Fibroblast of peridontal ligament (primary cell): Measurements from ENCODE around the gene PTRH2.

ENCODE experiments used
- DNase-seq: peaks from one replicate; pipeline ENCODE4 v3.0.0-alpha.2; 2010; ENCODE audit errors: extremely low read depth

PTRH2 gene

DNA sequence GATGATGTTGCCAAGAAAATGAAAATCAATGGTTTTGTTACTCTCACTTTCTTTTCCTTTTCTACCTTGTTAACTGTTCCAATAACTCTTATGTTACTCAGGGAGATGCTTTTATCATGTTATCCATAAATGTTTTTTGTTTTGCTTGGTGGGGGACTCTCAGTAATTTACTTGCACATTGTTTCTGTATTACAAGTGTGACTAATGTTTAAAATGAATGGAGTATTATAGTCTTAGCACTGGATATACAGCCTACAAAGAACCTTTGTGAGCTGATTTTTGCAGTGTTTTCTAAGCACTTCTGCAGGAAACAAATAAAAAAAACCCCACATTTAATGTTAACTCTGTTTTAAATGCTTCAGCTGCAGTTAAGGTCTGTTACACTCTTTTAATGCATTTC is 12.3 kb upstream of the PTRH2 start:
- no peak for DNase-seq

DNA sequence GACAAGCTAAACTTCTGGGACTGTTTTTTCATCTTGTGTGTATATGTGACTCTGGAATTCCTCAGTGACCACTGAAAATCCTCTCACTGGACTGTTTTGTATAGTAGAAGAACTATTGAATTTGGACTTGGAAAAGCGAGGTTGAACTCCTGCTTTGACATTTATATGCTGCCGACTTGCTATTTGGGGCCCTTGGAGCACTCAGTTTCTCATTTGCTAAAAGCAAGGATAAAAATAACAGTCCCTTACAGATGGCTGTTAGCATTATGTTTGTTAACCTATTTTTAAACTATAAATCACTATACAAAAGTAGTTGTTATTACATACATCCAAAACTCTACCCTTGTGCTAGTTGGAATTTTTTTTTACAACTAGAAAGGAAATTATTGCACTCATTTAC is 9.2 kb upstream of the PTRH2 start:
- no peak for DNase-seq

DNA sequence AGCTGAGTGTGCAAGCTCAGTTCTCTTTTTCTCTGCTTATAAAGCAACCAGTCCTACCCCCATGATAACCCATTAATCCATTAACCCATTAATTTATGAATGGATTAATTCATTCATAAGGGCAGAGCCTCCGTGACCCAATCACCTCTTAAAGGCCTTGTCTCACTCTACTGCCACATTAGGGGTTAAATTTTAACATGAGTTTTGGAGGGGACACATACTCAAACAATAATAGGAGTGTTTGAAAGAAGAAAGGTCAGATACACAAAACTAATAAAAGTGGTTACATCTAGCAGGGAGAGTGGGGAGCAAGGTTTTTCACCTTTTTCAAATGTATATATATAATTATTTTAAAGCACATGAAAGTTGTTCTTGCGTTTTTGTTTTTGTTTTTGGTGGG is 7.0 kb upstream of the PTRH2 start:
- no peak for DNase-seq

DNA sequence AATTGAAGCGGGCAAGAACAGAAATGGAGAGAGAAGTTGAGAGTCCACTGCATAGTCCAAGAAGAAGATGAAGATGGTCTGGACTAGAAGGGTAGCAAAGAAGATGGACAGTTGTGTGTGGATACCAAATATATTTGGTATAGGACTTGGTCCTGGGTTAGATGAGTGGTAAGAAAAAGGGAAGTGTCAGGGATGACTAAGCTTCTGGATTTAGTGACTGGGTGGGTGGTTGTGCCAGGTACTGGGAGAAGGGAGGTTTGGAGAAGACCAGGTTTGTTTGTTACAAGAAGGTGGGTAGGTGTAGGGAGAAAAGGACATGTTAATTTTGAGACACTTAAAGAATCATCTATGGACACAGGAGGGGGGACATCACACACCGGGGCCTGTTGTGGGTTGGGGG is 5.6 kb upstream of the PTRH2 start:
- no peak for DNase-seq

DNA sequence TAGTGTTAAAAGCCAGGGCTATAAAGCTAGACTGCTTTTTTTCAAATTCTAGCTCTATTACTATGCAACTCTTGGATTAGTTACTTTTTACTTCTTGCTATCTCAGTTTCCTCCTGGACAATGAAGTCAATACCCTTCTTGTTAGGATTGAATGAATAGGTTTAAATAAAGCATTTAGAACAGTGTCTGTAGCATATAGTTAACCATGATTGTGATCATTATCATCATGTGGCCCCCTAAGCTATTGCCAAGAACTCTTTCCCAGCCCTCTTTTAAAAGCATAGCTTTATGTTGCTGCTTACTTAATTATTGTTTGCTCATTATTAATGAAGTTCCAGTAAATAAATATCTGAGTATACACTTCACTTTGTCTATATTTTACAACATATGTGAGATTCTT is 4.7 kb upstream of the PTRH2 start:
- DNase-seq: no peak

DNA sequence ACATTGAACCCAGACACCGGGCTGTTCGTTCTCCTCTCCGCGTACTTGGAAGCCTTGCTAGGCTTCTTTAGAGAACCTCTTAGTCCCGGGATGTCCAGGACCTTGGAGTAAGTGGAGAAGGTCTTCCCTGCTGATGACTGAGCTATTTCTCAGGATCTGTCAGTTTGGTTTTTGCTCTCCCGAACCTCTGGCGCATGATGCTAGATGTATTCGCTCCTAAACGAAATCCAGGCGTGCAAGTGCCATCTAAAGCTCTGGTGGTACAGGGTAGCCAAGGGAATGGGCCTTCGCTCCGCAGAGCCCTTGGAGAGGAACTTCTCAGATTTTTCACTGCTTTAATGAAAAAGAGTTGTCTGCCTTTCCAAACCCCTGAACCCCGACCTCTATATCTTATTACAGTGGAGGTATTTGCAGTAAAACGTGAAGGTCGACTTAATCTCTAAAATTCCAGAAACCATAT is 771 bp upstream of the PTRH2 start:
- peak; percentile 53 for DNase-seq

DNA sequence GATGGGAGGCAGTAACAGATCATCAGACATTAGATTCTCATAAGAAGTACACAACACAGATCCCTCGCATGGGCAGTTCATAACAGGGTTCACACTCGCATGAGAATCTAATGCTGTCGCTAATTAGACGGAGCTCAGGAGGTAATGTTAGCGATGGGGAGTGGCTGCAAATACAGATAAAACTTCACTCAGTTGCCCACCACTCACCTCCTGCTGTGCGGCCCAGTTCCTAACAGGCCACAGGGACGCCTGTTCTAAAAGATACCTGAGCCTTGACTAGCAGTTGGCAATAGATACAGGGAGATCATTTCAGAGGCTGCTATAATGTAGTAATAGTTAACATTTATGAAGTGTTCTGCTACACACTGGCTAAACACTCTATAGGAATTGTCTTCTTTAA is 4.9 kb downstream of the PTRH2 start:
- DNase-seq: no peak

DNA sequence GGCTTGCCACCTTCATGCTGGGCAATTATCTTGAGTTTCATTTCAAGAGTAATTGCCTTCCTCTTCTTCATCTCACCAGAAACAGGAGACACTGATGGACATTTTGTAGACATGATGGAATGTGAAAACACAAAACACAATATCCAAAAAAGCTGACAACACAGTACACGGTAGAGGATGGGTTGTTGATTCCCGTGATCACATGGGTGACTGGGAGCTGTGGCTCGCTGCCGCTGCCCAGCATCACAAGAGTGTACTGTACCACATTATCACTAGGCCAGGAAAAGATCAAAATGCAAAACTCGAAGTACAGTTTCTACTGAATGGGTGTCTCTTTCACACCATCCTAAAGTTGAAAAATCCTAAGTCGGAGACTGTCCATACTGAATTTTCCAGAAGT is 7.4 kb downstream of the PTRH2 start:
- DNase-seq: no peak

DNA sequence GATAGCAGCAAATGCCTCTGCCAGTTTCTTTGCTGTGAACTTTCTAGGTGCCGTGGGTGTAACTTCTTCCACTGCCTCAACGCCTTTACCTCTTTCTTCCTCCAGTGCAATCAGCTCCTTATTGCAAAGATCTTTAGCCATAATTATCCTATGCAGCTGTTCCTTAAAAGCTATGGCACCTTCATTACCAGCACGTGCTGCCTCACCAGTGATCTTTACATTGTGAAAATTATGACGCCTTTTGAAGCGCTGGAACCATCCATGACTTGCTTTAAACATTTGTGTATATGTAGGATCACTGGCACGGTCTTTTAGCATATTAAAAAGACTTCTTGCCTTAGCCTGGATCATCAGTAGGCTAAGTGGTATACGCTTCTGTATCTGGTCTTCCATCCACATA is 8.0 kb downstream of the PTRH2 start:
- DNase-seq: no peak

DNA sequence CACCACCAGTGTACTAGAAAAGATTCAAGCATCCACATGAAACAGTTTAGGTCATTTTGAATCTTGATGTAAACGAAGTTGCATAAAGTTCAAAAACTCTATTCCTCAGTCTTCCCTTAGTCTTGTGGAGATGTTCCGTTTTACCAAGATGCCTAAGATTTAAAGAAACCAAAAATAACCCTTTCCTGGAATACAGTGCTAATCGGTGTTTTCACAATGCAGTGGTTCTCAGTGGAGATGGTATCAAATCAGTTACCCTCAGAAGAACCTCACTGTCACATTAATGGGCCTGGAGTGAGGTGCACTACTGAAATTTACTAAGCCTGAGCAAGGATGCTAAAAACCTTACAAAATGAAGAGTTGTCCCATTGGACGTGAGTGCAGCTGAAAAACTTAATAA is 9.1 kb downstream of the PTRH2 start:
- no peak for DNase-seq

DNA sequence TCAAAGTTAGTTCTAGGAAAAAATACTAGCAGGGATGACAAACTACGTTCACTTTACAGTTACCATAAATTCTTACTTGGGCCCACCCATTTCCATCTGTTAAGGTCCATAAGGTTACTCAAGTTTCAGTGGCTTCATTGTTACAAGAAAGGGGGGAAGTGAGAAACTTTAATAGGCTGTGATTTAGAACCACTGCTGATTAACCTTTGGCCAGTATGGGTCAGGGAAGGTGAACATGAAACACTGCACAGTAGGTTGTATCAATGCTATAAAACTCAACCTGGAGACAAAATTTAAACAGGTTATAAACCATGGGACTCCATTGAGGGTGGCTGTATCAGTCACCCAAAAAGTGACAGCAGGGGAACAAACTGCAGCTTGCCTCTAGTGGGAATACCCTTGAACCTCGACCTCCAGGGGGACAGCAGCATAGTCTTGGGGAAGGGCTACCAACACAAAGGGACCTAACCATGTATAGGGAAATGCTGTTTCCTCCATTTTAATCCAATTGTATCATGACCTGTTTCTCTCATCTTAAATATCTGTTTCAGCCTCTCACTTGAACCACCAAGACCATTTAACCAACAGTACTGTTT is 10.4 kb downstream of the PTRH2 start:
- DNase-seq: no peak

DNA sequence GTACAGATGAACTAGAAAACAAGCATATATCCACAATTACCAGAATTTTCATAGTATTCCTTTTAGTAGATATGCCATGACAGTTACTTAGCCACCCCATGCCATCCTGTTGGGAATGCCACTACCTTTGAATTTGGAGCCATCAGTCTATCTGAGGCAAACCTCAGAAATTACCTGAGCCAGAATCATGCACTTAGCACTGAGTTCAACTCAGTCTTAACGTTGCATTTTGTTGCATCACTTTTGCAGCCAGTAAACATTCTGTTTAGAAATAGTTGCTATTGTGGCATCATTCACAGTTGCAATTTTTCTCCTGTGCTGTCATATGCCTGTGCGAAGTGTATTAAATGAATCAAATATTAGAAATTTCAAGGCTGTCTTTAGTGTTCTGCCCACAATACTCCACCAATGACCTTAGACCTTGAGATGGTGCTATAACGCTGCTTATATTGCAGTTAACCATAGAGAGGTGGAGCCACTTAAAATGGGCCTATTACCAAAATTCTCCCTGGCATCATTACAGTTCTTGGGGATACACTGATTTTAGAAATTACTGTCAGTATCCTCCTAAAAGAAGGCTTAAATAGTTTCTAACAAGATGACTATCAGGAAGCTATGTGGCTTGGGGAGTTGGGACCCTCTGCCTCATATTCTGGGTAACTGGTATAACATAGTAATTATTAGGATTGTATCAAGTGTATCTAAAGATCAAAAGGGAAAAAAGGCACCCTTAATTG is 11.1 kb downstream of the PTRH2 start:
- peak; percentile 37 for DNase-seq

DNA sequence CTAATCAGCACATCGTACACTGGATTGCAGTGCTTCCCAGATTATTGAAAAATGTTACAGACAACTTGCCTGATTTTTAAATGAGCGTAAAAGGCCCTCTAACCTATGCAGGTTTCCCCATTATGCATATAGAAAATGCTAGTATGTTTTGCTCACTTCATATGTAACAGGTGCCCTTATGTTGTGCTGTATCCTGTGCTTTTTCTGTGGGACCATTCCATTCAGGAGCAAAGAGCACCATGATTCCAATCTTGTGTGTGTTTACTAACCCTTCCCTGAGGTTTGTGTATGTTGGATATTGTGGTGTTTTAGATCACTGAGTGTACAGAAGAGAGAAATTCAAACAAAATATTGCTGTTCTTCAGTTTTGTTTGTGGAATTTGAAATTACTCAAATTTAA is 12.9 kb downstream of the PTRH2 start:
- no peak for DNase-seq

DNA sequence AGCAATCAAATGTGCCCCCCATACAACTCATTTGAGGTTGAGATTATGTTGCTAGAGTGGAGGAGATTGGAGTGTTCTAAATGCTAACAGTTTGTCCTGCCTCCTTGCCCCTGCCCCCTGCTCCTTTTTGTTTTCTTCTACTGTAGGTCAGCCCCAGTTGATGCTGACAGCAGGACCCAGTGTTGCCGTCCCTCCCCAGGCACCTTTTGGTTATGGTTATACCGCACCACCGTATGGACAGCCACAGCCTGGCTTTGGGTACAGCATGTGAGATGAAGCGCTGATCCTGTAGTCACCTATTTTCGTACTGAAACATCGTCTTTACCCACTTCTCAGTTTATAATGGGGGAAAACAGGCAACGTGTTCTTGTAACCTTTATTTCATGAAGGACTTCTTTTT is 13.6 kb downstream of the PTRH2 start:
- DNase-seq: no peak

DNA sequence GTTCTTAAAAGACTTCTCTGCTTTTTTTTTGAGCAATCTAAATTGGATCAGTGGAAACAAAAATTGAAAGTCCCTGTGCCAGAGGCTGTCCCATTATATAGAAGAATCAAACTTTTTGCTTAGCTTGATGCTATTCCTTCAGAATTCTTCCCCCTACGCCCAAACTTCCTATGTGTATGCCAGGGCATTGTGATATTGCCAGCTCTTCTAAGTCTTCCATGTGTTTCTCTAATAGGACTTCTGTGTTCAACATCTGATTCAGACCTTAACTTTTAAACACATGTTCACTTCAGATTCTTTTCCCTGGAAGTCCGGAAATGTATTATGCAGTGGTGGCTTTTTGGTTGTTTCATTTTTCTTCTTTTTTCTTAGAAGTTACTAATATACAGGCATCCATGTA is 18.7 kb downstream of the PTRH2 start:
- peak; percentile 29 for DNase-seq

DNA sequence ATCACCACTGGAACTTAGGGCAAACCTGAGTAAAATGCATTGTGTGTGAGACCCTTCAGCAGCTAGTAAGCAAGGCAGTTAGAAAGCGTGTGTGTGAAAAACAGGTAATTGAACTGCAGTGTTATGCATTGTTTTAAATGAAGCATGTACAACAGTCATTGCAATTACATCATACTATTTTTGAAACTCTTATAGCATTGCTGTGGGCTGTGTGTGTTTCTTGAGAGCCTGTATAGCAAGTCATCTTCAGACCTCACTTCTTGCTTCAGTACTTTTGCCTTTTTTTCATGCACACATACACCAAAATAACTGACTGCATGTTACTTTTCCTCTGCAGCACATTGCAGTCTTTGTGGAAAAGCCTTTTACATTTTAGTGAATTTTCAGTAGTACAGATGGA is 19.2 kb downstream of the PTRH2 start:
- DNase-seq: peak; percentile 47

DNA sequence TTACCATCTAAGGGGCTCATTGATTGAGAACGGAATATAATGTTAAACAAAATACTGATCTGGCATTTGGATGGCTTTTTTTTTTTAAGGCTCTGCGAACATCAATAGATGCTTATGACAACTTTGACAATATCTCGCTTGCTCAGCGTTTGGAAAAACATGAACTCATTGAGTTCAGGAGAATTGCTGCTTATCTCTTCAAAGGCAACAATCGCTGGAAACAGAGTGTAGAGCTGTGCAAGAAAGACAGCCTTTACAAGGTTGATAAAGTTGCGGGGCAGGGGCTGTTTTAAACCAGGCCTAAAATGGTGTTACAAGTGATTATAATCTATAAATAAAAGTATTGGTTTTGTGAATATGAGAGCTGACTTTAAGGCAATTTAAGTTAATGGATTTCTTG is 22.3 kb downstream of the PTRH2 start:
- DNase-seq: no peak

DNA sequence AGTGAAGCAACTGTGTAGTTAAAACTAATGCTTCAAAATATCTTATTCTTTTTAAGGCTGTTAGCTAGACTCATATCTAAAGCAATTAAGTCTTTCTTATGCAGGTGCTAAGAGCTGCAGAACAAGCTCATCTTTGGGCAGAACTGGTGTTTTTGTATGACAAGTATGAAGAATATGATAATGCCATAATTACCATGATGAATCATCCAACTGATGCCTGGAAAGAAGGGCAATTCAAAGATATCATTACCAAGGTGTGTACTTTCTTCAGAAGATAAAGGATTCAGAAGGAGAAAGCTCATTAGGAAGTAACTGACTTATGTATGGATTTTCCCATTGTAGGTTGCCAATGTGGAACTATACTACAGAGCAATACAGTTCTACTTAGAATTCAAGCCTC is 23.9 kb downstream of the PTRH2 start:
- DNase-seq: no peak

DNA sequence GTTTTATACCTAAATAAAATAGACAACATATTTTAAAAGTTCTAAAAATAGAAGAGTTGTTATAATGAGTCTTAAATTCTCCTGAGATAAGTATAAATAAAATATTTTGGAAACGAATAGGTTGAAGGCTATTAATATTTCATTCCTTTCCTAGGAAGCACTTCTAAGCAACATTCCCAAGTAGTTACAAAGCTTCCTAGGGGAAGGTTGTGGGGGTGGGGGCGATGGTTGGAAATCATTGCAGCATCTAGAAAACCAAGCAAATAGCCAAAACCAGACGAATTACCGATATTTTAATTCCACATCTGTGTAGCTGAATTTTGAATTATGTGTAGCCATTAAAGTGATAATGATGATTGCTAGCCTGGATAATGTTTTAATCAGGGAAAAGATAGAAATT is 26.9 kb downstream of the PTRH2 start:
- no peak for DNase-seq

DNA sequence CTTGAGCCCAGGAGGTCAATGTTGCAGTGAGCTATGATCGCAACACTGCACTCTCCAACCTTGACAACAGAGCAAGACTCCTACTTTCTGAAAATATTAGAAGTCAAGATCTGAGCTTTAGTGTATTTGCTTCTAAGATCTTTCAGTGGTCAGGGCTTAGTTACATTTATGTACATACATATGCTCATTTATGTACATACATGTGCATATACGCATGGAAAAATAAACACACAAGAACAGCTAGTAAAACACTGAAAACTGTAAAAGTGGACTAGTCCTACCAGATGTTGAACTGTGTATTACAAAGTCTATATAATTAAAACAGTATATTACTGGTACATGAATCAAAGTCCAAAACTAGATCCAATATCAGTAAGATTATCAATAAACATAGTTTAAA is 28.3 kb downstream of the PTRH2 start:
- no peak for DNase-seq

DNA sequence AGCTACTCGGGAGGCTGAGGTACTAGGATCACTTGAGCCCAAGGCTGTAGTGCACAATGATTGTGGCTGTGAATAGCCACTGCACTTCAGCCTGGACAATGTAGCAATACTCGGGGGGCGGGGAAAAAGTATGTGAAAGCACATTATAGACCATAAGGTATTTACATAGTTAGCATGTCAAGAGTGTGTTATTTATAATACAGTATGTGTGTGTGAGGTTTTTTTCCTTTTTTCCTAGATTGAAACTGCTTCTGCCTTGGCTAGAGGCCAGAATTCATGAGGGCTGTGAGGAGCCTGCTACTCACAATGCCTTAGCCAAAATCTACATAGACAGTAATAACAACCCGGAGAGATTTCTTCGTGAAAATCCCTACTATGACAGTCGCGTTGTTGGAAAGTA is 30.5 kb downstream of the PTRH2 start:
- peak; percentile 48 for DNase-seq

DNA sequence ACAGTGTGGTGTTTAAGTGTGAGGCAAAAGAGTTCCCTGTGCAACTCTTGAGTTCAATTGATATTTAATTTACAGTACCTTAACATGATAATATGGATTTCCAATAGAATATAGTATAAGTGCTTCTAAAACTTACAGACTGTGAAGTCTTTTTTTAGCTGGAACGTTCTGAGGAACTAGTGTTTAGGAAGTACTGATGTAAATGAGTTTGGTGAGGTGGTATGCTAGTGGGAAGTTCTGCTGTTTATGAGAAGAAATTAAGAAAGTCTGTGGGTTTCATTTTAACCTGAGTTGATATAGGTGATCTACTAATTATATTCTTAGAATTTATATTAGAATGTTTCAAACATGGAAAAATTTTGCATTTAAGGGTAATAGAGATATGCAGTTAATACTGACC is 32.0 kb downstream of the PTRH2 start:
- no peak for DNase-seq

DNA sequence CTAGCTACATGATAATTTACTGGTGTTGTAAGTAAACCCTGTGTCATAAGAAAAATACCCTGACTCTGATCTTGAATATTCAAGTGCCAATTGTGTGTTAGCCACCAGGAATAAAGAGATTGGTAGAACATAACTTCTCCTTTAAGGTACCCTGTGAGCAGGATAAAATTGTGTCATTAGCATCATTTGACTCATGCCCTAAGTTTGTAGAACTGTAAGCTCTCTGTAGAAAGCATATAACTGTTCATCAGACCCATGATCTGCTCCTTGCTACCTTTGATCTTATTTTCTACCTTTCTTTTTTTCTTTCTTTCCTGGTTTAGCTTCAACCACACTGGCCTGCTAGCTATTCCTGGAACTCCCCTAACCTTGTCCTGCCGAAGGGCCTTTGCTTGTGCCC is 35.8 kb downstream of the PTRH2 start:
- no peak for DNase-seq

DNA sequence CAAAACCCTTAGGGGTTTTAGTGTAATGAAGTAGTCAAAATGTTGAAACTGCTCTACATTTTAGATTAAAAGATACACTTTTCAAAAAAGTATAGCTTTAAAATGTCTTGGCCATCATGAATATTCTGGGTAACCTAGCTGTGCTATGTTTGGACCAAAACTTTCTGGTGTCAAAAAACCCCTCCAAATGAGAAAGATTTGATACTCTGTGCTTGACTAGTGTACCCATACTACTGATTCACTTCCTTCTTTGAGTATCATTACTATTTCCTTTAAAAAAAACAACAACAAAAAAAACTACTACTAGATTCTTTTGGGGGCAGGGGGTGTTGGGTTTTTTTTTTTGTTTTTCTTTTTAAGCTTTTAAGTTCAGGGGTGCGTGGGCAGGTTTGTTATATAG is 37.3 kb downstream of the PTRH2 start:
- DNase-seq: no peak
